GF-D8 (cell line): Measurements from ENCODE around the gene RBM47.
"Not testable (repeated sequence)": the region's sequence is repeated elsewhere in the genome, so short reads cannot be mapped to it uniquely, and the experiment has no call there.

Experiments used
- DNase-seq: peaks from one replicate; lab custom pipeline; 2025; lab: John Stamatoyannopoulos, UW

RBM47 gene

GRCh38 chr4:40562208-40562607 lies 67.5 kb downstream of the RBM47 start:
- DNase-seq = peak; percentile 59

- not testable (repeated sequence) for DNase-seq
These were observed 68.0 kb downstream of the RBM47 start for GRCh38 chr4:40561543-40562177.

- peak; percentile 14 for DNase-seq
These were observed 69.8 kb downstream of the RBM47 start for GRCh38 chr4:40559585-40560465.

GRCh38 chr4:40557736-40558135 lies 71.9 kb downstream of the RBM47 start:
- DNase-seq = peak; percentile 51

GRCh38 chr4:40555176-40555900 lies 74.3 kb downstream of the RBM47 start:
- no peak for DNase-seq

- not testable (repeated sequence) for DNase-seq
These were observed 75.0 kb downstream of the RBM47 start for GRCh38 chr4:40554641-40555040.

GRCh38 chr4:40553995-40554394 lies 75.7 kb downstream of the RBM47 start:
- DNase-seq = peak; percentile 33

- no peak for DNase-seq
These were observed 77.1 kb downstream of the RBM47 start for GRCh38 chr4:40552536-40552935.

GRCh38 chr4:40551568-40552136 lies 78.0 kb downstream of the RBM47 start:
- DNase-seq = not testable (repeated sequence)

- peak; percentile 39 for DNase-seq
These were observed 78.7 kb downstream of the RBM47 start for GRCh38 chr4:40550948-40551462.

- no peak for DNase-seq
These were observed 79.5 kb downstream of the RBM47 start for GRCh38 chr4:40550196-40550595.

GRCh38 chr4:40548256-40548655 lies 81.4 kb downstream of the RBM47 start:
- no peak for DNase-seq

- DNase-seq = no peak
These were observed 81.9 kb downstream of the RBM47 start for GRCh38 chr4:40547789-40548132.

GRCh38 chr4:40546969-40547788 lies 82.5 kb downstream of the RBM47 start:
- DNase-seq = no peak

GRCh38 chr4:40546506-40546905 lies 83.2 kb downstream of the RBM47 start:
- DNase-seq = no peak

- DNase-seq = not testable (repeated sequence)
These were observed 84.2 kb downstream of the RBM47 start for GRCh38 chr4:40545487-40545886.

GRCh38 chr4:40544221-40544620 lies 85.4 kb downstream of the RBM47 start:
- DNase-seq = no peak

GRCh38 chr4:40540800-40541199 lies 88.9 kb downstream of the RBM47 start:
- no peak for DNase-seq

- no peak for DNase-seq
These were observed 93.6 kb downstream of the RBM47 start for GRCh38 chr4:40536032-40536431.

- no peak for DNase-seq
These were observed 98.0 kb downstream of the RBM47 start for GRCh38 chr4:40531636-40532023.

- DNase-seq = no peak
These were observed 98.6 kb downstream of the RBM47 start for GRCh38 chr4:40530961-40531635.
